ENCODE results near the gene YJEFN3.
A peak's percentile ranks its signal among the peaks of the same experiment; 100 is the strongest.

The YJEFN3 gene

GRCh38 chr19:19558055-19558454 lies 29.3 kb downstream of the YJEFN3 start:
- no peak for DNase-seq

DNA sequence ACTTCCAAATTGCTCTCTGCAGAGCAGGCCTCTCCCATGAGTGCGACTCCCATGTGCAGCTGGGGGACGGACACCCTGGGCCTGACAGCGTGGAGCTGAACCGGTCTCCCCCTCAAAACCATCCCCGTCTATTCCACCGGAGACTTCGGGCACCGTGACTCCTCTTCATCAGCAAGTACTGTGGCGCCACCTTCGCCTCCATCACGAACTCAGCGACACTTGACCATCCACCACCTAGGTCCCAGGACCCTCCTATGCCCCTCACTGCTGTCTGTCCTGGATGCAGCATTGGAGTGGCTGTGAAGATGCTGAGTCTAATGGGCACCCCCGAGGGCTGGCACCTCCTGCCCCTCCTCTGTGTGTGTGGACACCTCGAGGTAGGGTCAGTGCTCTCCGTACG lies 29.9 kb downstream of the YJEFN3 start:
- no peak for DNase-seq

DNA sequence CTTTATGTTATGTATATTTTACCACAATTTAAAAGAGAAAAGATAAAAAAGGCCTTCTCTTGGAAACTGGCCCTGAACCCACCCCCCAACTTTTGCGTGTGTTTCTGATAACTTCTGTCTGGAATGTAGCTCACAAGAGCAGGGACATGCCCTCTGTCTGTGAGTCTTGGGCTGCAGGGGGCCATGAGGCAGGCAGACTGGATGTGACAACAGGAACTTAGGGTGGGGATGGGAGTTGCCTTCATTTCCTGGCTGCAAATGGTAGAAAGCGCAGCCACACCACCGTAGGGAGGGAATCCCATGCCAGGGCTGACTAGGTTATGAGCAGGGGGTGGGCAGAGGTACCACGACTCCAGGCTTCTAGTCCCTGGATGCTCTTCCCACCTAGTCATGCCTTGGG lies 31.2 kb downstream of the YJEFN3 start:
- DNase-seq = no peak

GRCh38 chr19:19561946-19562664 lies 33.4 kb downstream of the YJEFN3 start:
- no peak for DNase-seq

GRCh38 chr19:19562665-19563347 lies 34.1 kb downstream of the YJEFN3 start:
- peak in 1 of 2 donors; percentile 22 for DNase-seq

GRCh38 chr19:19563348-19563848 lies 34.7 kb downstream of the YJEFN3 start:
- DNase-seq = no peak

- no peak for DNase-seq
These were observed 37.6 kb downstream of the YJEFN3 start for GRCh38 chr19:19566306-19566705.

- DNase-seq = no peak
These were observed 38.7 kb downstream of the YJEFN3 start for GRCh38 chr19:19567391-19567790.

- peak in 1 of 2 donors; percentile 12 for DNase-seq
These were observed 40.4 kb downstream of the YJEFN3 start for GRCh38 chr19:19568802-19569756.

DNA sequence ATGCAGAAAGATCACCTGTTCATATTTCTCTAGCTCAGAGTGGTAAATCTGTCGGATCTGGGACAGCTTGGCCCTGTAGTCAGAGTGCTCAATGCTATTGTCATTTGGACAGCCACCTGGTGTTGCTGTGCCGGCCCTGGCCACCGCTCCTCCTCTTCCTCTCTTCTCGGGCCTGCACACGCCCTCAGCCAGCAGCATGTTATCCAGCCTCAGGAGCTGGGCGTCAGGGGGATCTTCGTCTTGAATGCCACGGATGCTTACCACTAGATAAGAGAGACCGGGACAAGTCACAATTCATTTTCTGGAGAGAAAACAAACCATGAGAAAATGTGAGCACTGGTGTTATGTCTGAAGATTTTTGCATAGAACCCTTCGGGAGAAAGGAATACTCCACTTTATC lies 41.9 kb downstream of the YJEFN3 start:
- DNase-seq = no peak

- DNase-seq = no peak
These were observed 42.5 kb downstream of the YJEFN3 start for GRCh38 chr19:19571071-19571786.

DNA sequence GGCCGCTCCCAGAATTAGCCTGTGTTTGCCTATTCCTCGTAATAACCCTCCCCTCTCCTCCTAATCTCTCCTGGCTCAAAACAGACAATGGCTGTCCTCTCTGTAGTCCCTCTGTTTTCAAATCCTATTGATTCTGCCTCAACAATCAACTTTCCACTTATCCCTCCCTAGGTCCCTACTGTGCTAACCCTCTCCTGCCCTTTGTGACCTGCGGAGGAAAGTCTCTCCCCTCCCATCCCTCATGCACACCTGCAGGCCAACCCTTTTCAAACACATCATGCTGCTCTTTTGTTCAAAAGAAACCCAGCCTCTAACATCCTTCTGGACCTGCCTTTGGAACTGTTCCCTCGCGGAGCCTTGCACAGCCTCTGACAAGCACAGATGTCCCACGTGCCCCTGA lies 46.7 kb downstream of the YJEFN3 start:
- no peak for DNase-seq

GRCh38 chr19:19578252-19578651 lies 49.5 kb downstream of the YJEFN3 start:
- DNase-seq = no peak

DNA sequence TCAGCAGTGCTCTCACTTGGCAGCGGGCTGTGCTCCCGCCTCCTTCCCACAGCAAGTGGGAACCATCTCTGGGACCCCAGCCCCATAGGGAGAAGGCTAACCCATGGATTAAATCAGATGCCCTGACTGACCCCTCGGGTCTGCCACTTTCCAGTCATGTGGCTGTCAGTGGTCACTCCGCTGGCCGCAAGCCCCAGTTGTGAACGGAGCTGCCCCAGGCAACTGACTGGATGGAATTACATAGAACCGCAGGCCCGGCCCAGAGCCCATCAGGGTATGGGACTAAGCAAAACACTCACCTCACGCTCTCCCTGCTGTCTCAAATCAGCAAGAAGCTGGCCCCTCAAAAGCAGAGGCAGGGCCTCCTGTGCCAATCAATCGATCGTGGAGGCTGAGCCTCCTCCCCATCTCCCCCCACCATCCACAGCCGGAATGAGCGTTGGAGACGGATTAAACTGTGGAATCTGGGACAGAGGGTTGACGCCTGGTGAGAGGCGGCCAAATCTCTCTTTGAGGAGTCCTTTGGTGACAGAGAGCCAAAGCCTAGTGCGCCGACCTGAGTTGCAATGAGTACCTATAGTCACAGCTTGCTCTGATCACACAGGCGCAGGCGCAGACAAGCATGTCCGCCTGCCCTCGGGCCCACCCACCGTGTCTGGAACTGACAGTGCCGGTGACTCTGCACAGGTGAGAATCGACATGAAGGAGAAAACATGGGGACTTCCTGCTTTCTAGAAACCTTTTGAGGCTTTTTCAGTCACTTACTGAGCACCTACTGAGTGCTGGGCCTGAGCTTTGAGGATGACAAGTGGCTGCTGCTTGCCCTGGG lies 51.0 kb downstream of the YJEFN3 start:
- no peak for DNase-seq

- no peak for DNase-seq
These were observed 51.7 kb downstream of the YJEFN3 start for GRCh38 chr19:19580418-19580817.

GRCh38 chr19:19581391-19581790 lies 52.7 kb downstream of the YJEFN3 start:
- DNase-seq = no peak

GRCh38 chr19:19582471-19582870 lies 53.8 kb downstream of the YJEFN3 start:
- no peak for DNase-seq

DNA sequence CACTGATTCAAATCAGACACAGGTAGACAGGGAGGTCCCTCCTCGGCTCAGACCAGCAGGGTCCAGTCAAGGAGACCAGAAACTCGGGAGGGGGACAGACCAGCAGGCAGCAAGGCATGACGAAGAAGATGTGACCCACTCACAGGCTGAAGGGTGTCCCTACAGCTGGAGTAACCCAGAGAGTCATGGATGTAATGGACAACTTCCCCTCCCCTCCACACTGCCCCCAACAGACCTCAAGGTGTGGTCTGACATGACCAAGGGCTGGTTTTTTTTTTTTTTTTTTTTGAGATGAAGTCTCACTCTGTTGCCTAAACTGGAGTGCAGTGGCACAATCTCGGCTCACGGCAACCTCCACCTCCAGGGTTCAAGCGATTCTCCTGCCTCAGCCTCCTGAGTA lies 55.6 kb downstream of the YJEFN3 start:
- DNase-seq = no peak

Data from stimulated activated CD4-positive, alpha-beta T cell treated with anti-CD3 and anti-CD28 coated beads, Interleukin-2, amount 100 ng/mL, for 24 hours (primary cell).